ENCODE data around the gene PRDM8. TPM values are rescaled to one million over a fixed set of nuclear protein-coding genes. Genes with fewer than 3 reads are reported as not detected.
"Not testable (repeated sequence)": the region's sequence is repeated elsewhere in the genome, so short reads cannot be mapped to it uniquely, and the experiment has no call there.

PRDM8 gene
- total and polyA plus RNA-seq, 8 donors: 0.14 to 1.5 (median 0.57) TPM

DNA sequence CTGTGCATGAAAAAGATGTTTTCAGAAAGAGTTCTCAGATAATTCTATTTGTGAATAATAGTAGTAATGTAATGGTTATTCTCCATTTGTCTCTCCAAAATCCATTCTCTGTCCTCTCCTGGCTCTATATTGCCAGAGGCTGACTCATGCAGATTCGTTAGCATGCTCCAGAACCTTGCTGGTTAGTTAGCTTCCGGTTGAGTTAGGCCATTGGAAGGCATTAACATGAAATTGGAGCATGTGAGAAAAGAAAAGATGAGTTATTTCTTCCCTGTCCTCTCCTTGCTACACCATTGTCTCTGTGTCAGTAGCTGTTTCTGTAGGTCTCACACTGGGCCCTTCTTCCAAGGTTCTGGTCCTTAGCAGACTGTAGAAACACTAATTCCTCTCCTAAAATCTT lies 23.5 kb upstream of the PRDM8 start:
- intact Hi-C loops (cut with DNase I): no loop called here
- Histone ChIP-seq H3K36me3 (no peaks in the 10 kb centered on the region), H3K27ac (no peak overlapping the region), H3K27me3 (peaks cover 0 to 4% (median 0%) of the 10 kb centered on the region in 4 donors), H3K4me1 (no peaks in the 10 kb centered on the region), H3K4me3 (no peak overlapping the region), H3K9me3 (no peaks in the 10 kb centered on the region)
- no peak for FAIRE-seq
- DNase-seq: no peak
- ATAC-seq: no peak
- TF ChIP-seq, protein P1, sequence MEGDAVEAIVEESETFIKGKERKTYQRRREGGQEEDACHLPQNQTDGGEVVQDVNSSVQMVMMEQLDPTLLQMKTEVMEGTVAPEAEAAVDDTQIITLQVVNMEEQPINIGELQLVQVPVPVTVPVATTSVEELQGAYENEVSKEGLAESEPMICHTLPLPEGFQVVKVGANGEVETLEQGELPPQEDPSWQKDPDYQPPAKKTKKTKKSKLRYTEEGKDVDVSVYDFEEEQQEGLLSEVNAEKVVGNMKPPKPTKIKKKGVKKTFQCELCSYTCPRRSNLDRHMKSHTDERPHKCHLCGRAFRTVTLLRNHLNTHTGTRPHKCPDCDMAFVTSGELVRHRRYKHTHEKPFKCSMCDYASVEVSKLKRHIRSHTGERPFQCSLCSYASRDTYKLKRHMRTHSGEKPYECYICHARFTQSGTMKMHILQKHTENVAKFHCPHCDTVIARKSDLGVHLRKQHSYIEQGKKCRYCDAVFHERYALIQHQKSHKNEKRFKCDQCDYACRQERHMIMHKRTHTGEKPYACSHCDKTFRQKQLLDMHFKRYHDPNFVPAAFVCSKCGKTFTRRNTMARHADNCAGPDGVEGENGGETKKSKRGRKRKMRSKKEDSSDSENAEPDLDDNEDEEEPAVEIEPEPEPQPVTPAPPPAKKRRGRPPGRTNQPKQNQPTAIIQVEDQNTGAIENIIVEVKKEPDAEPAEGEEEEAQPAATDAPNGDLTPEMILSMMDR (IDR thresholded peaks at IDR 0.05): no peak
- 76 to 80% methylated on average over 2 of the region's 2 CpGs for WGBS, 2 donors

GRCh38 chr4:80177793-80178192 lies 19.5 kb upstream of the PRDM8 start:
- H3K36me3 ChIP-seq; H3K4me1 ChIP-seq; H3K9me3 ChIP-seq; DNase-seq; intact Hi-C loops (cut with DNase I); FAIRE-seq; ATAC-seq; H3K27ac ChIP-seq; H3K27me3 ChIP-seq; H3K4me3 ChIP-seq: not testable (repeated sequence)

DNA sequence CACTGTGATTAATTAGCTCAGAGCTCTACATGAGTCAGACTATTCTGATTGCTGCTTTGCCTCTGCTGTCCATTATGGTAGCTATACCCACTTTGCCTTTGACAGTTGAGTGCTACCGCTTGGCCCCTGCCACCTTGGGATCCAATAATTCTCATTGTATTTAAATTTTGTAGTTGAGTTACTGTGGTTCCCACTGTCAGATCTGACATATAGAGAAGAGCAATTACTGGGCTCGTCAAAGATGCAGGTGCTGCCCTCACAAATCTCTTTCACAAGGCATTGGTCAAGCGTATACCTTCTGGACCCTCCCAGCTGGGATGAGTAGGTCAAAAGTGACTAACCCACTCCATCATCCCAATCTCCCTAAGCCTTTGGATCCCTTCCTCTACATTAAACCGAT lies 18.3 kb upstream of the PRDM8 start:
- Histone ChIP-seq H3K27me3 (no peaks in the 10 kb centered on the region), H3K36me3 (no peaks in the 10 kb centered on the region), H3K4me3 (no peak overlapping the region), H3K4me1 (no peaks in the 10 kb centered on the region), H3K27ac (no peak overlapping the region), H3K9me3 (no peaks in the 10 kb centered on the region)
- 85 to 92% methylated on average over 4 of the region's 4 CpGs for WGBS, 2 donors
- intact Hi-C loops (cut with DNase I): no loop called here
- no peak for FAIRE-seq
- TF ChIP-seq, protein P1 (IDR thresholded peaks at IDR 0.05): no peak
- no peak for ATAC-seq
- no peak for DNase-seq

DNA sequence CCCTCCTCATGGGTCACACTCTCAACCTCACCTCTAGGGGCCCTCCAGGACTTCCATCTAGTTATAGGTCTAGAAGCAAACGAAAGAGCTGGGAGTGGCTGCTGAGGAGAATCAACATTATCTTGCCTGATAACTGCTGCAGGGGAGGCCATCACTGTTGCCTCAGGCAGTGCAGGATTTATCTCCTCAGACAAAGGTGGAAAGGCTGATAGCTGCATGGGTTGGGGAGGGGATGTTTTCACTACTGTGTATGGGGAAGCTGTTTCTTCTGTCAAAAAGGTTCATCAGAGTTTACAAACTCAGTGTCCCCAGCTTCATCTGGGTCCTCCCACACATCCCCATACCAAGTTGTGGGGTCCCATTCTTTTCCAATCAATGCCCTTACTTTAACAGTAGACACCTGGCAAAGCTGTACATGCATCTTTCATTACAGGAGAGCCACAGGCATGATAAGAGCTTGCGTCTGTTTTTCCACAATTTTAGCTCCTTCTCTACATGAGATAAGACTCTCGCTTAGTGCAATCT lies 17.6 kb upstream of the PRDM8 start:
- no peak for ATAC-seq

GRCh38 chr4:80180743-80181142 lies 16.6 kb upstream of the PRDM8 start:
- no peak overlapping the region for H3K4me3 ChIP-seq
- intact Hi-C loops (cut with DNase I): no loop called here
- TF ChIP-seq, protein P1 (IDR thresholded peaks at IDR 0.05): no peak
- H3K27ac ChIP-seq: no peak overlapping the region
- H3K4me1 ChIP-seq: peaks cover 0 to 9% (median 4%) of the 10 kb centered on the region in 3 donors
- DNase-seq: no peak
- no peak for FAIRE-seq
- no peaks in the 10 kb centered on the region for H3K9me3 ChIP-seq
- 64 to 69% methylated on average over 3 of the region's 3 CpGs for WGBS, 2 donors
- peaks cover 0 to 9% (median 3%) of the 10 kb centered on the region in 4 donors for H3K27me3 ChIP-seq
- H3K36me3 ChIP-seq: no peaks in the 10 kb centered on the region
- no peak for ATAC-seq

More for the DNA sequence above, 17.6 kb upstream of the PRDM8 start:
- intact Hi-C loops (cut with DNase I): no loop called here
- FAIRE-seq: no peak
- Histone ChIP-seq H3K4me1 (peaks cover 0 to 4% (median 4%) of the 10 kb centered on the region in 3 donors), H3K4me3 (no peak overlapping the region), H3K27me3 (no peaks in the 10 kb centered on the region), H3K36me3 (no peaks in the 10 kb centered on the region), H3K27ac (no peak overlapping the region), H3K9me3 (no peaks in the 10 kb centered on the region)
- no peak for DNase-seq
- 52 to 64% methylated on average over 3 of the region's 3 CpGs for WGBS, 2 donors
- TF ChIP-seq, protein P1 (IDR thresholded peaks at IDR 0.05): no peak
